RWPE2 (cell line): Measurements from ENCODE around the gene OLFM4.

ENCODE experiments used
- ATAC-seq: fragments of 200-7000 bp; cut with Tn5 transposase; 3 replicates; pipeline ENCODE4 v1.9.1; 2021; ENCODE audit warnings: low read depth
- DNase-seq: peaks from one replicate; pipeline ENCODE4 v3.0.0-alpha.2; 2020; ENCODE audit warnings: low spot score
- H3K27ac ChIP-seq: fragments of 450-650 bp; 2 replicates; pipeline ENCODE4 v1.5.1; 2017; ENCODE audit warnings: mild to moderate bottlenecking; ENCODE audit not compliant: poor library complexity, severe bottlenecking
- H3K27me3 ChIP-seq: fragments of 250-450 bp; sonication (Bioruptor Pico); 2 replicates; pipeline ENCODE4 v1.5.1; 2021; ENCODE audit warnings: mild to moderate bottlenecking, moderate library complexity; ENCODE audit not compliant: insufficient read depth, poor library complexity, severe bottlenecking
- H3K36me3 ChIP-seq: fragments of 250-450 bp; sonication (Bioruptor Pico); 2 replicates; pipeline ENCODE4 v1.5.1; 2020; ENCODE audit warnings: low read depth, mild to moderate bottlenecking, moderate library complexity
- H3K4me1 ChIP-seq: fragments of 250-450 bp; sonication (Bioruptor Pico); 2 replicates; pipeline ENCODE4 v1.5.1; 2021; ENCODE audit warnings: mild to moderate bottlenecking, moderate library complexity; ENCODE audit not compliant: insufficient read depth, poor library complexity, severe bottlenecking
- H3K4me3 ChIP-seq: fragments of 250-450 bp; sonication (Bioruptor Pico); 2 replicates; pipeline ENCODE4 v1.5.1; 2021; ENCODE audit warnings: mild to moderate bottlenecking, moderate library complexity; ENCODE audit not compliant: severe bottlenecking
- H3K9me3 ChIP-seq: fragments of 250-450 bp; sonication (Bioruptor Pico); 2 replicates; pipeline ENCODE4 v1.5.1; 2021; ENCODE audit warnings: mild to moderate bottlenecking, moderate library complexity; ENCODE audit not compliant: severe bottlenecking
- TF ChIP-seq, protein P1 (sequence below): fragments of 450-650 bp; IDR thresholded peaks from one replicate; pipeline ENCODE4 v1.5.1; 2017; ENCODE audit warnings: mild to moderate bottlenecking, moderate library complexity; ENCODE audit not compliant: poor library complexity, severe bottlenecking

Gene OLFM4

GRCh38 chr13:52991344-52992020 is 37.1 kb upstream of the OLFM4 start:
- no peaks in the 10 kb centered on the region for H3K36me3 ChIP-seq
- H3K9me3 ChIP-seq: no peaks in the 10 kb centered on the region
- no peak overlapping the region for H3K27ac ChIP-seq
- H3K27me3 ChIP-seq: peaks cover 7% of the 10 kb centered on the region
- no peaks in the 10 kb centered on the region for H3K4me1 ChIP-seq
- TF ChIP-seq, protein P1, sequence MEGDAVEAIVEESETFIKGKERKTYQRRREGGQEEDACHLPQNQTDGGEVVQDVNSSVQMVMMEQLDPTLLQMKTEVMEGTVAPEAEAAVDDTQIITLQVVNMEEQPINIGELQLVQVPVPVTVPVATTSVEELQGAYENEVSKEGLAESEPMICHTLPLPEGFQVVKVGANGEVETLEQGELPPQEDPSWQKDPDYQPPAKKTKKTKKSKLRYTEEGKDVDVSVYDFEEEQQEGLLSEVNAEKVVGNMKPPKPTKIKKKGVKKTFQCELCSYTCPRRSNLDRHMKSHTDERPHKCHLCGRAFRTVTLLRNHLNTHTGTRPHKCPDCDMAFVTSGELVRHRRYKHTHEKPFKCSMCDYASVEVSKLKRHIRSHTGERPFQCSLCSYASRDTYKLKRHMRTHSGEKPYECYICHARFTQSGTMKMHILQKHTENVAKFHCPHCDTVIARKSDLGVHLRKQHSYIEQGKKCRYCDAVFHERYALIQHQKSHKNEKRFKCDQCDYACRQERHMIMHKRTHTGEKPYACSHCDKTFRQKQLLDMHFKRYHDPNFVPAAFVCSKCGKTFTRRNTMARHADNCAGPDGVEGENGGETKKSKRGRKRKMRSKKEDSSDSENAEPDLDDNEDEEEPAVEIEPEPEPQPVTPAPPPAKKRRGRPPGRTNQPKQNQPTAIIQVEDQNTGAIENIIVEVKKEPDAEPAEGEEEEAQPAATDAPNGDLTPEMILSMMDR: no peak
- no peak for ATAC-seq
- DNase-seq: no peak
- H3K4me3 ChIP-seq: no peak overlapping the region

GRCh38 chr13:52992110-52992509 is 36.5 kb upstream of the OLFM4 start:
- DNase-seq (no peak), ATAC-seq (no peak)
- Histone ChIP-seq H3K27me3 (peaks cover 7% of the 10 kb centered on the region), H3K4me3 (no peak overlapping the region), H3K4me1 (no peaks in the 10 kb centered on the region), H3K36me3 (no peaks in the 10 kb centered on the region), H3K27ac (no peak overlapping the region), H3K9me3 (no peaks in the 10 kb centered on the region)
- TF ChIP-seq, protein P1: no peak

GRCh38 chr13:52994051-52994450 is 34.6 kb upstream of the OLFM4 start:
- TF ChIP-seq, protein P1: no peak
- Histone ChIP-seq H3K9me3 (no peaks in the 10 kb centered on the region), H3K36me3 (no peaks in the 10 kb centered on the region), H3K27ac (no peak overlapping the region), H3K27me3 (no peaks in the 10 kb centered on the region), H3K4me3 (no peak overlapping the region), H3K4me1 (no peaks in the 10 kb centered on the region)
- ATAC-seq (no peak), DNase-seq (no peak)

DNA sequence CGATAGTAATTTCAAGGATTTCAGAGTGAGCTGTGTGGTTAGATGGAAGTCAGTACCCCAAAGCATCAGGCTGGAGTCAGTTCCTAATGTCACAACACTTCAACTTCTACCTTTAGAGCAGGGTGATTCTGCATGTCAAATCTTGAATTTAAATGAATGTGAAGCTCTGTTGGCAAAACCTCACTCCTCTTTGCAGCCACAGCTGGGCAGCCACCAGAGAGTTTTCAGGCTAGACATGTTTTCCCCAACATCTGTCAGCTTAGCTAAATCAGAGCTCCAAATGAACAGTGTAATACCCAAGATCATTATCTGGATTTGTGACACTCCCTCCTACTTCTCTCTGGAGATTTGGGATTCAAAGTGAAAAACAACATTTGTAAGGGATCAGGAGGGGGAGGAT is 33.7 kb upstream of the OLFM4 start:
- TF ChIP-seq, protein P1: no peak
- no peaks in the 10 kb centered on the region for H3K4me1 ChIP-seq
- H3K27ac ChIP-seq: no peak overlapping the region
- ATAC-seq (no peak), DNase-seq (no peak)
- H3K36me3 ChIP-seq: no peaks in the 10 kb centered on the region
- no peak overlapping the region for H3K4me3 ChIP-seq
- no peaks in the 10 kb centered on the region for H3K9me3 ChIP-seq
- H3K27me3 ChIP-seq: no peaks in the 10 kb centered on the region

DNA sequence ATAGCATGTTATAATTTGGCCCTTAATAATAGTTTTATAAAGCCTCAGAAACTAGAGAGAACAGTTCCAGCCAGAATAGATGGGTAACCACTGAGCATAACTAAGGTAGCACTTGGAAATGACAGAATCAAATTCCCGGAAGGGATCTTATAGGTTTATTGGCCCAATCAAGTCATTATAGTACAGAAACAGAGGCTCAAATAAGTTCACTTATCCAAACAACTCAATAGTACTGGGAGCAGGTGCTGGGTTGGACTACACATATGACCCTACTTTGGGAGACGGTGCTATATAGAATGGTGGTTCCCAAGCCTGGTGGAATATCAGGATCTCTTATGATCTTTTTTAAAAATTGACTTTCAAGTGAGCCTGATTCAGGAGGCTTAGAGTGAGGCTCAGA is 32.7 kb upstream of the OLFM4 start:
- TF ChIP-seq, protein P1: no peak
- Histone ChIP-seq H3K9me3 (no peaks in the 10 kb centered on the region), H3K4me3 (no peak overlapping the region), H3K36me3 (no peaks in the 10 kb centered on the region), H3K27me3 (no peaks in the 10 kb centered on the region), H3K27ac (no peak overlapping the region), H3K4me1 (no peaks in the 10 kb centered on the region)
- DNase-seq (no peak), ATAC-seq (no peak)
